AML-193 (cell line): ENCODE data around the gene DDX25.

Source experiments
- DNase-seq, 2 experiments: peaks; one replicate each; lab custom pipeline; 2025; lab: John Stamatoyannopoulos, UW

Gene DDX25

DNA sequence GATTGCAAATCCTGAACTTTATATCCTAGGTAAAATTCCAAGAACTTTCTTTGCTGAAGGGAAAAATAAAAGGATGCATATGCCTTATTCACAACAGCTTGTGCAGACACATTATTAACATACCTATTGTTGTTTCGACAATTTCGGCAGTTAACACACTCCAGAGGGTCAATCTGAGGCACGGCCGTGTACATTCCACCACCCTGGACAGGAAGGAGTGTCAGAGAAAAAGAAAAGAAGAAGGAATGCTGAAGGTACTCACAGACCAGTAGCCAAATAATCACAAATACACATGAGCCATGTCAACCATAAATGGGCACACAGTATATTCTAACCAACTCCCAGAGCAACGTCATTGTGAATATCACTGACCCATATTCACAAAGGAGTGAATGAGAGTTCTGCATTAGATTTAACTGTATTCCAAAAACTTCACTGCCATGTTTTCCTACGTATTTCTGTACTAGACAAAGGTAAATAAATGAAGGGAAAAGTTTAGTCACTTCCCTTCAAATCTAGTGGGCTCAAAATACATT is 73.9 kb downstream of the DDX25 start:
- DNase-seq: no peak
